GM19099 (cell line): Measurements from ENCODE around the gene OR2S2.

Source experiments
- POLR2A ChIP-seq: IDR thresholded peaks from 3 replicates; pipeline ENCODE4 v1.6.1; 2011; ENCODE audit warnings: low read depth; ENCODE audit not compliant: insufficient read length; ENCODE audit errors: extremely low read depth

Gene OR2S2

GRCh38 chr9:35923598-35923926 lies 34.4 kb downstream of the OR2S2 start:
- no peak for TF ChIP-seq POLR2A

DNA sequence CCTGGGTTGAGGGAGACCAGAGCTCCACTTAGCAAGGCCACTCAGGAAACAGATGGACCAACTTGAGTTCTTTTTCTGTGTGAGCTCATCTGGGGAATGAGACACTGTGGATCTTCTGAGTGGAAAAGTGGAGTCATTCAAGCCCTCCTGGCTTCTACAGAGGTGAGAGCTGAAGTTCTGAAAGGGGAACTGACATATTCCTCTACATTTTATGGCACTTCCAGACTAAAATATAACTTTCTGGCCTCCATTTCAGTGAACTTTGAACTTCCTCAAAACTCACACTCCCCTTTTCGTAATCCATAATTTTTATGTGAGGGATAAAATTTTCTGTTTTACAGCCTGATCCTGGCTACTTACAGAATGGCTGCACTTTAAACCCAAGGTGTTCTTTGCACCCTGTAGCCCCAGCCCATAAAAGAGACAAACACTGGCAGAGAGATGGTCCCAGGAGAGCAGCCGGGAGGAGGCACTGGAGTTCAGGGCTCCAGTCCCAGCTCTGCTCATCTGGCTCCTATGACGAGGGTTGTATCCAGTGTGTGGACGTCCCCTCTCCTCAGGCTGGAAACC lies 37.8 kb downstream of the OR2S2 start:
- no peak for TF ChIP-seq POLR2A

DNA sequence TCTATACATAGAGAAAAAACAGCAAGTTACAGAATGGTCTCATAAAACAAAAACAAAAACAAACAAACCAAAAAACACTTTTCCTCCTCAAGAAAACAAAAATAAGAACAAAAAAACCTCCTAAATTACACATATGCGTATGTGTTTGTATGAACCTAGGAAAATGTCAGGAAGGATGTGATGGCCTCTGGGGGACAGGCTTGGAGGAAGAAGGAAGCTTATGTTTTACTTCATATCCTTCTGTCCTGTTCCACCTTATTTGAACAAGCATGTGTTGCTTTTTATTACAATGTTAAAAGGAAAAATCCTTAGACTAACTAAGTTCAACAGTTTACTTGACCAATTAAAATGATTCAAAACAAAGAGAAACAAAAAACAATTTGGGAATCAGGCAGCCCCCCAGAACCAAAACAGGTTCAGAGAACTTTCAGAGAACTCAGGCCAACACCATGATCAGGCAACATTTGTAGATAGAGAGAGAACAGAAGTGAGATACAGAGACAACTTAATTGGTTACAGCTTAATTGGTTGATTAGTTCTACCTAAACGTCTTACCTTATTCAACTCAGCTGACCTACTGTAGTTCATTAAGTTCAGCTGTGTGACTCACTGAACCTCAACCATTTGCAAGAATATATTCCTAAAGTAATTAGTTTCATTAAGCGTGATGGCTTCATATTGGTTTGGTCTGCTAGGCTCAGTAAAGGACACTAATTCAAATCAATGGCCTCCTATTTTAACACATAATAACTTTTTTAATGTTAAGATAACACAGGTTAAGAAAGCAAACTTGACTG lies 38.5 kb downstream of the OR2S2 start:
- no peak for TF ChIP-seq POLR2A

- TF ChIP-seq POLR2A = no peak
These were observed 39.2 kb downstream of the OR2S2 start for GRCh38 chr9:35918780-35919179.

- no peak for TF ChIP-seq POLR2A
These were observed 40.7 kb downstream of the OR2S2 start for GRCh38 chr9:35917261-35917660.

GRCh38 chr9:35915681-35916294 lies 42.2 kb downstream of the OR2S2 start:
- TF ChIP-seq POLR2A = no peak

GRCh38 chr9:35914301-35914807 lies 43.6 kb downstream of the OR2S2 start:
- no peak for TF ChIP-seq POLR2A

DNA sequence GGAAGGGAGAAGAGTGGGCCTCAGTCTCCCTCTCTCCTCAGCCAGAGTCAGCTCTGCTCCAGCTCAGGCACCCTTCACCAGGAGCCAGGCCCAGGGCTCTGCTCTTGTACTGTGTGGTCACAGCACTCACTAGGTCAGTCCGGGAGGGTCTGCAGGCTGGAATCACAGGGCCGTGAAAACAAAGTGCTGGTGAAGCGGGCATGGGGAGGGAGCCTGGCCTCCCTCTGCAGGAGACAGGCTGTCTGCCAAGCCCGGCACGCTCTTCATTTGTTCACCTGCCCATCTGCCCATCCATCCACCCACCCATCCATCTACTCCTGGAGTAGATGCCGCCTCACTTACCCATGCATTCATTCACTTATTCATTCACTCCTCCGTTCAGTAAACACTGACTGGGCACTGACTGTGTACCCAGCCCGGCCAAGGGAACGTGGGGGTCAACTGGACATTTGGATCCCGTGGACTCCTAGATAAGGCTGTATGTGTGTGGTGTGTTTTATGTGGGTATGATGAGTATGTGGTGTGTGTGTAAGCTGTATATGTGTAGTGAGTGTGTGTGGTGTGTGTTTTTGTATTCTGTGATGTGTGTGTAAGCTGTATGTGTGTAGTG lies 45.1 kb downstream of the OR2S2 start:
- TF ChIP-seq POLR2A = no peak

DNA sequence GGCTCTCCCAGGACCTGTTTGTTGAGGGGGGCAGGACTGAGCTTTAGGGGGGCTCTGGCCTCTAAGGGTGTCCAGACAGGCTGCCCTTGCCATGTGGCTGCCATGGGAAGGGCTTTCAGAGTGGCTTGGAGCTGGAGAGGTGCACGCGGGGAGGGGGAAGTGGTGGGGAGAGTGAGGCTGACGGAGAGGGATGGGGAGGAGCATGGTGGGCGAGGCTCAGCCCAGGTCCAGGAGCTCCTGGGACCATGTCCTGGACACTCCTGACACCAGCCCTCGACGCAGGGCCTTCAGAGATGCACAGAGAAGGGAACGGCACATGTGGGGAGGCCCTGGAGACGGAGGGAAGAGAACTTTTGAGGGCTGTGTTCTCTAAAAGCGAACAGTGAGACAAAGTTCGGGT lies 46.3 kb downstream of the OR2S2 start:
- no peak for TF ChIP-seq POLR2A

DNA sequence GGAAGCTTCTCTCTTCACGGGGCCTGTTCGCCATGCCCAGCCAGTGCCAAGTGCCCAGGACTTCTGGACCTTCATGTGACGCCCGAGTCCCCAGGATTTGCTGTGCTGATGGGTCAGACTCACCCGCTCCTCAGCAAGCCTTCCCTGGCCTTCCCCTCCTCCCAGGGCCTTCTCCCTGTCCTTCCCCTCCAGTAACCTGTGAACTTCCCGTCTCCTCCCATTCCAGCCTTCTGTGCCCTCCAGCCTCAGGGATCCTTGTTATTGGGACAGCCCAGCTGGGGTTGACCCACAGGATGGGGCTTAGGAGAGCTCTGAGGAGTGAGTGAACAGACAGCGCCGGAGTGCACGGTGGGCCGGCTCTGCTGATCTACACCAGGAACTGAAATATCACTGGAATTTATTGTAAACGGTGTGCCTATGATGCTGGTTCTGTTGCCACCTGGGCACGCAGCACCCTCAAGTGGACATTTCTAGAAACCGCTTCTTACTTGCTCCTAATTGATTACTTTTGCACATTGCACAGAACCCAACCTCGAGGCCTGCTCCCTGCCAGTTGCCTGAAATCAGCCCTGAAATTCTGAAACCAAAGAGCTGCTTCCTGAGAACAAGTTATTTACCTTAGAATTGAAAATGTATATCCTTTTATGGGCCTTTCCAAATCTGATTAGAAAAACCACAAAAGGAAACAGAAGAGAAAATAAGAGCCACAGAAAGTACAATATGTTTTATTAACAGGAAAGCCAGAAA lies 47.2 kb downstream of the OR2S2 start:
- no peak for TF ChIP-seq POLR2A

- no peak for TF ChIP-seq POLR2A
These were observed 48.0 kb downstream of the OR2S2 start for GRCh38 chr9:35909687-35910612.

GRCh38 chr9:35909274-35909673 lies 48.7 kb downstream of the OR2S2 start, which contains the start of gene SPAAR:
TSS of gene SPAAR (plus strand) at chr9:35909490. CDS start at chr9:35910464, 974 bp downstream.
- TF ChIP-seq POLR2A = no peak

GRCh38 chr9:35908504-35909125 lies 49.3 kb downstream of the OR2S2 start:
- TF ChIP-seq POLR2A = no peak
